Vagina (tissue), 2 donors: ENCODE results near the gene SLC22A23. TPM values are rescaled to one million over a fixed set of nuclear protein-coding genes. Genes with fewer than 3 reads are reported as not detected.

Experiments used
- DNase-seq, 2 donors: peaks; one replicate each; pipeline ENCODE4 v3.0.0-alpha.2; 2017; ENCODE audit errors: extremely low spot score in 2 of 2
- H3K27ac ChIP-seq: fragments of 200-600 bp; sonication (generic); one replicate; pipeline ENCODE4 v1.5.1; 2019
- H3K27me3 ChIP-seq: fragments of 200-600 bp; sonication (generic); one replicate; pipeline ENCODE4 v1.5.1; 2019
- H3K36me3 ChIP-seq, 2 donors: fragments of 200-600 bp; sonication (generic); one replicate each; pipeline ENCODE4 v1.5.1; 2017 to 2019
- H3K4me1 ChIP-seq: fragments of 200-600 bp; sonication (generic); one replicate; pipeline ENCODE4 v1.5.1; 2019
- H3K4me3 ChIP-seq, 2 donors: fragments of 200-600 bp; sonication (generic); 1 replicate in 1 of 2; 2 replicates in 1 of 2; pipeline ENCODE4 v1.5.1; 2016 to 2019
- H3K9me3 ChIP-seq: fragments of 200-600 bp; sonication (generic); one replicate; pipeline ENCODE4 v1.5.1; 2019
- POLR2A ChIP-seq, 2 donors: fragments of 450-650 bp; IDR thresholded peaks; one replicate each; pipeline ENCODE4 v1.6.1; 2017; ENCODE audit warnings: antibody characterized with exemption in 2 of 2, mild to moderate bottlenecking in 2 of 2, moderate library complexity in 2 of 2
- POLR2AphosphoS5 ChIP-seq, 2 donors: sonication (generic); formaldehyde crosslinking; IDR thresholded peaks; one replicate each; pipeline ENCODE4 v1.9.0; 2017; ENCODE audit warnings: antibody characterized with exemption in 2 of 2, mild to moderate bottlenecking in 2 of 2, low read depth in 1 of 2; ENCODE audit not compliant: insufficient read depth in 1 of 2
- intact Hi-C: fragments of 100-400 bp; cut with DNase I; formaldehyde crosslinking; loops from one replicate; pipeline ENCODE4 v1.15.1; 2023
- total RNA-seq: library from RNA; depleted of rRNA; stranded (reverse); fragments of >200 nt; gene quantifications from one replicate; pipeline ENCODE4 v1.2.3, GENCODE V29; 2016
- TF ChIP-seq, protein P1 (sequence below), 3 experiments: fragments of 450-650 bp in 2 of 3; fragments of 200-600 bp in 1 of 3; sonication (generic) in 1 of 3; IDR thresholded peaks; one replicate each; pipeline ENCODE4 v1.5.1; 2017 to 2019; ENCODE audit warnings: antibody characterized with exemption in 3 of 3, mild to moderate bottlenecking in 2 of 3, moderate library complexity in 2 of 3

SLC22A23 gene
- total RNA-seq, 1 donor from 2014 or later = 40.5 TPM

DNA sequence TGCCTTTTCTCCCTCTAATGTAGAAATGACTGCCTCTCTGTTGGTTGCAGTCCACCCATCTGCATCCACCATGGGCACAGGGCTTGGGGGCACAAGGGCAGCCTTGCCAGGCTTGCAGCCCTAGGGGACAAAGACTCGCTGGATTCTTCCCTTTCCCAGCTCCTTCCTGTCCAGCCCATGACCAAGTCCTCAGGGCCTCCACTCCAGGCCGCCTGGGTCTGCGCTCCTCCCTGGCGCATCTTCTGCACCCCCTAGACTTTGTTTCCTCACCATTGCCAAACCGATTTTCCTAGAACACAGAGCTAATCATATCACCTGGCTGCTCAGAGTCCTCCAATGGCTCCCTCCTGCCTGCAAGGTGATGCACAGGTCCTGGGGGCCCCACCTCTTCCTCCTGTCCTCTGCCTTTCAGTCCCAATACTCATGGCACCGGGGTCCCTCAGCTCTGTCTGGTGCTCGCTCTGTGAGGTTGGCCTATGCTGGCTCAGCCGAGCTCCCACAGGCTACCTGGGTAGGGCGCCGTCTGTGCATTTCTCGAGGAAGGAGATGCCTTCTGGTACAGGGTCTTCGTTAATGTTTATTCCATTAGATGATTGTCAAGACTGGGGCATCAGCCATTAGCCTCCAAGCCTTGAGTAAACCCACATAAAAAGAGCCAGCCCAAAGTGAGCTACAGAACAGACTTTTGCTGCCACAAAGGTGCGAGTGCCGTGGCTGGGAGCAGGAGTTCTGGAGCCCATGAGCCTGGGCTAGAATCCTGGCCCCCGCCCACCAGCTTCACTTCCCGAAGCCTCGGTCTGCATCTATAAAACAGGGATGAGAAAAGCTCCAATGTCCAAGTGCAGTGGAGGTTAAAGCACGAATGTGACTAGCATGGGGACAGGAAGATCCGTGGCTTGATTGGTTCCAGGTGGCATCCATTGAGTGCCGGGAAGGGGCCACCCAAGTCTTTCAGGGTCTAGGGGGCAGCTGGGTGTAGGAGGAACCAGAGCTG is 180.4 kb downstream of the SLC22A23 start:
- intact Hi-C loops = no loop called here
- peaks cover 8% of the 10 kb centered on the region for H3K4me1 ChIP-seq
- H3K36me3 ChIP-seq = peaks cover 0 to 16% of the 10 kb centered on the region in 2 donors
- no peaks in the 10 kb centered on the region for H3K9me3 ChIP-seq
- no peak overlapping the region for H3K27ac ChIP-seq
- H3K4me3 ChIP-seq = no peak overlapping the region
- no peaks in the 10 kb centered on the region for H3K27me3 ChIP-seq
- TF ChIP-seq, protein P1, sequence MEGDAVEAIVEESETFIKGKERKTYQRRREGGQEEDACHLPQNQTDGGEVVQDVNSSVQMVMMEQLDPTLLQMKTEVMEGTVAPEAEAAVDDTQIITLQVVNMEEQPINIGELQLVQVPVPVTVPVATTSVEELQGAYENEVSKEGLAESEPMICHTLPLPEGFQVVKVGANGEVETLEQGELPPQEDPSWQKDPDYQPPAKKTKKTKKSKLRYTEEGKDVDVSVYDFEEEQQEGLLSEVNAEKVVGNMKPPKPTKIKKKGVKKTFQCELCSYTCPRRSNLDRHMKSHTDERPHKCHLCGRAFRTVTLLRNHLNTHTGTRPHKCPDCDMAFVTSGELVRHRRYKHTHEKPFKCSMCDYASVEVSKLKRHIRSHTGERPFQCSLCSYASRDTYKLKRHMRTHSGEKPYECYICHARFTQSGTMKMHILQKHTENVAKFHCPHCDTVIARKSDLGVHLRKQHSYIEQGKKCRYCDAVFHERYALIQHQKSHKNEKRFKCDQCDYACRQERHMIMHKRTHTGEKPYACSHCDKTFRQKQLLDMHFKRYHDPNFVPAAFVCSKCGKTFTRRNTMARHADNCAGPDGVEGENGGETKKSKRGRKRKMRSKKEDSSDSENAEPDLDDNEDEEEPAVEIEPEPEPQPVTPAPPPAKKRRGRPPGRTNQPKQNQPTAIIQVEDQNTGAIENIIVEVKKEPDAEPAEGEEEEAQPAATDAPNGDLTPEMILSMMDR (IDR thresholded peaks at IDR 0.05) = no peak
- TF ChIP-seq POLR2AphosphoS5 (IDR thresholded peaks at IDR 0.05; ENCODE audit: insufficient read depth in 1 of 2, low read depth in 1 of 2) = no peak
- TF ChIP-seq POLR2A (IDR thresholded peaks at IDR 0.05) = no peak
- no peak for DNase-seq

DNA sequence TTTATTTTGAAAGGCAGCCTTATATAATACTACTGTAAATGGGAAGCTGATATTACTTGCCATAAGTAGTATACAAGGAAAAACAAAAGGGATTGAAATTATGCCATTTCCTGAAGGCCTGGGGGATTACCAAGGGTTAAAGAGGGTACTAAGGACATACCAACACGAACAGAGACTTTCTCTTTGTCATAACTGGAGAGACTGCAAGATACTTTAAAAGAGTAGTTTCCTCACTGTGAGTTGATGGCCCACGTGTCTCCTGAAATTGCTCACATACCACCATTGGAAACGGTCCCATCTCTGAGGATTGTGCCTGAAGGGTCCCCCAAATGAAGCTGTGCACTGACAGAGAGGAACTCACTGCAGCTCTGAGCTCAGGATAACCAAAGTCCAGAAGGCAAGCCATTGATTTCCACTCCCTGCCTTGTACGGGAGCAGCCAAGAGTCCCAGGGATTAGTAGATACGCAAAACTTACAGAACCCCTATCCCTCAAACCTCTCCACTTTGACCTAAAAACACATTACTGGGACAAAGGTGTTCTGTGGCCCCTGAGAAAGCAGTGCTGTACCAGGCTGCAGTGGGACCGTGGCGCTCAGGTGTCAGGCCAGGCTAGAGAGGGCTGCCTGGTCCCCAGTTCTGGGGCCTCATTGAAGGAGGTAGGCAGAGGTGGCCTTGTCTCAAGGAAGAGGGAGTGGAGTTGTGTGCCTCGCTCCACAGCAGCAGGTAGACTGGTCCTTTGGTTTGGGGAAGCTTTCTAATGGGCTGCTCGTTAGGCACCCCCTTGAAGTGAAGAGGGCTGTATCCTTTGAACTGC is 182.9 kb downstream of the SLC22A23 start:
- H3K4me3 ChIP-seq = no peak overlapping the region
- no peak overlapping the region for H3K27ac ChIP-seq
- DNase-seq = no peak
- H3K36me3 ChIP-seq = peaks cover 0 to 37% of the 10 kb centered on the region in 2 donors
- TF ChIP-seq POLR2A (IDR thresholded peaks at IDR 0.05) (no peak), POLR2AphosphoS5 (IDR thresholded peaks at IDR 0.05; ENCODE audit: insufficient read depth in 1 of 2, low read depth in 1 of 2) (no peak)
- TF ChIP-seq, protein P1 (IDR thresholded peaks at IDR 0.05) = no peak
- no peaks in the 10 kb centered on the region for H3K9me3 ChIP-seq
- intact Hi-C loops = no loop called here
- H3K27me3 ChIP-seq = no peaks in the 10 kb centered on the region
- H3K4me1 ChIP-seq = no peaks in the 10 kb centered on the region

DNA sequence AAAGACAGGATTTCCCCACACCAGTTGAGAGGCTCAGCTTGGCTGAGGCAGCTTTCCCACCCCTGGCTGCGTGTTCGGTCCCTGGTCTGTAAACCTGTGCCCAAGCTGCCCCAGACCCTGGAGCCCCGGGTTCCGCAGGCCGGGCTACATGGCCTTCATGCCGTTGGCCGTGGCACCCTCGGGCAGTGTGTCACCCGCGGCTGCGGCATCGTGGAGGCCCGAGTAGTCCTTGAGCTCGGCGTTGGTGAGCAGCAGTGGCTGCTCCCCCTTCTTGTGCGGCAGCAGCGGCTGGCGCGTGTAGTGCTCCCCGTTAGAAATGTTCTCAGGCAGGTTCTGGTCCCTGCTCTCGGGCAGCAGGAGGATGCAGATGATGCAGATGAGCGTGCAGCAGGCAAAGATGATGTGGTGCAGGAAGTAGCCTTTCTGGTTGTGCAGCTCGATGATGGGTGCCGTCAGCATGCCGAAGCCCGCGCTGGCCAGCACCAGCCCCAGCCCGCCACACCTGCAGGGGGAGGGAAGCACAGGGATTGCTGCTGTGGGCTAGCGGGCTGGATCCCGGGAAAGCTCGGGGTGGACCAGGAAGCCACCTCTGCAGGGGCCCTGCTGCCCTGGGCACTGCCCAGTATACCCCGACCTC is 183.8 kb downstream of the SLC22A23 start:
- H3K9me3 ChIP-seq = no peaks in the 10 kb centered on the region
- TF ChIP-seq, protein P1 (IDR thresholded peaks at IDR 0.05) = no peak
- TF ChIP-seq POLR2AphosphoS5 (IDR thresholded peaks at IDR 0.05; ENCODE audit: insufficient read depth in 1 of 2, low read depth in 1 of 2) = no peak
- no peak for TF ChIP-seq POLR2A (IDR thresholded peaks at IDR 0.05)
- no peak for DNase-seq
- intact Hi-C loops = no loop called here
- no peaks in the 10 kb centered on the region for H3K4me1 ChIP-seq
- H3K27ac ChIP-seq = no peak overlapping the region
- no peak overlapping the region for H3K4me3 ChIP-seq
- H3K27me3 ChIP-seq = no peaks in the 10 kb centered on the region
- peaks cover 0 to 42% of the 10 kb centered on the region in 2 donors for H3K36me3 ChIP-seq

DNA sequence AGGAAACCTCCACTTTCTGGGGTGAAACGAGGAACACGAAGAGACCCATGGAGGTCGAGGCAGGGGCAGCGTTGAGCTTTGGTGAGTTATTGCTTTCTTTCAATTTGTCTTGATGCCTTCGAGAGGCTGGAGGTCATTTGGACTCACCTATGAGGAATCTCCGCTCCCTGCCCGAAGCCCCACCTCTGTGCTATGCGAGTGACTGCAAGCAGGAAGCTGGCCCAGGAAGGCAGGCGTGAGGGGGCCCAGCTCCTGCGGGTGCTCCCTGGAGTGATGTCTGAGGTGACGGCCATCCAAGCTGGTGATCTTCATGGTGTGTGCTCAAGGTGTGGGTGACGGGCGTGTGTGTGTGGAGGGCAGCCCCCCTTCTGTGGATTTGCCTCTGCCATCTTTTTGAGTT is 185.1 kb downstream of the SLC22A23 start:
- intact Hi-C loops = no loop called here
- no peaks in the 10 kb centered on the region for H3K4me1 ChIP-seq
- DNase-seq = no peak
- H3K27me3 ChIP-seq = no peaks in the 10 kb centered on the region
- H3K27ac ChIP-seq = no peak overlapping the region
- H3K4me3 ChIP-seq = no peak overlapping the region
- peaks cover 0 to 42% of the 10 kb centered on the region in 2 donors for H3K36me3 ChIP-seq
- no peaks in the 10 kb centered on the region for H3K9me3 ChIP-seq
- TF ChIP-seq POLR2AphosphoS5 (IDR thresholded peaks at IDR 0.05; ENCODE audit: insufficient read depth in 1 of 2, low read depth in 1 of 2) (no peak), POLR2A (IDR thresholded peaks at IDR 0.05) (no peak)
- TF ChIP-seq, protein P1 (IDR thresholded peaks at IDR 0.05) = no peak
